Loucy (cell line): Measurements from ENCODE around the gene CENPX.

ENCODE experiments used
- H2AFZ ChIP-seq: fragments of 200-600 bp; sonication (generic); 2 replicates; pipeline ENCODE4 v1.6.0; 2016; ENCODE audit warnings: antibody characterized with exemption, mild to moderate bottlenecking, low read length, moderate library complexity
- H3F3A ChIP-seq: fragments of 200-600 bp; 2 replicates; pipeline ENCODE4 v1.6.0; 2016; ENCODE audit warnings: antibody characterized with exemption, low read depth, mild to moderate bottlenecking
- H3K27me3 ChIP-seq: fragments of 200-600 bp; sonication (generic); 2 replicates; pipeline ENCODE4 v1.6.1; 2014; ENCODE audit warnings: low read length, mild to moderate bottlenecking; ENCODE audit not compliant: insufficient read depth, poor library complexity, severe bottlenecking
- H3K36me3 ChIP-seq: fragments of 200-600 bp; sonication (generic); 2 replicates; pipeline ENCODE4 v1.6.1; 2016; ENCODE audit warnings: low read length; ENCODE audit not compliant: insufficient read depth
- H3K4me1 ChIP-seq: fragments of 200-600 bp; sonication (generic); 2 replicates; pipeline ENCODE4 v1.5.1; 2014; ENCODE audit warnings: low read length, mild to moderate bottlenecking; ENCODE audit not compliant: insufficient read depth, poor library complexity, severe bottlenecking
- H3K4me2 ChIP-seq: fragments of 200-600 bp; sonication (generic); 2 replicates; pipeline ENCODE4 v1.6.0; 2014; ENCODE audit warnings: antibody characterized with exemption, low read length, low read depth, mild to moderate bottlenecking; ENCODE audit not compliant: poor library complexity, severe bottlenecking
- H3K4me3 ChIP-seq: fragments of 200-600 bp; sonication (generic); 2 replicates; pipeline ENCODE4 v1.5.1; 2014; ENCODE audit warnings: low read length, mild to moderate bottlenecking, mixed read lengths; ENCODE audit not compliant: poor library complexity, severe bottlenecking
- H3K79me2 ChIP-seq: fragments of 200-600 bp; sonication (generic); 2 replicates; pipeline ENCODE4 v1.6.1; 2014; ENCODE audit warnings: low read length; ENCODE audit not compliant: insufficient read depth
- H3K9ac ChIP-seq: fragments of 200-600 bp; sonication (generic); 2 replicates; pipeline ENCODE4 v1.6.0; 2014; ENCODE audit warnings: mild to moderate bottlenecking, low read depth, low read length, moderate library complexity; ENCODE audit not compliant: poor library complexity, severe bottlenecking
- H3K9me2 ChIP-seq: fragments of 200-600 bp; sonication (generic); replicated peaks from 2 replicates; pipeline ENCODE4 v1.6.1; 2016; ENCODE audit warnings: low read depth, low read length, mixed read lengths
- H3K9me3 ChIP-seq: fragments of 200-600 bp; sonication (generic); 2 replicates; pipeline ENCODE4 v1.6.1; 2014; ENCODE audit warnings: mild to moderate bottlenecking, antibody characterized with exemption, low read length, low read depth; ENCODE audit not compliant: insufficient read depth
- H4K20me1 ChIP-seq: fragments of 200-600 bp; sonication (generic); 2 replicates; pipeline ENCODE4 v1.6.0; 2014; ENCODE audit warnings: antibody characterized with exemption, low read length, mild to moderate bottlenecking; ENCODE audit not compliant: insufficient read depth, poor library complexity, severe bottlenecking
- CTCF ChIP-seq: fragments of 200-600 bp; sonication (generic); conservative IDR thresholded peaks from 2 replicates; pipeline ENCODE4 v1.5.1; 2014; ENCODE audit warnings: mild to moderate bottlenecking, antibody characterized with exemption, low read length
- EZH2phosphoT487 ChIP-seq: fragments of 200-600 bp; IDR thresholded peaks from 2 replicates; pipeline ENCODE4 v1.6.1; 2018; ENCODE audit warnings: antibody characterized with exemption, mild to moderate bottlenecking, moderate library complexity, borderline replicate concordance

The CENPX gene

DNA sequence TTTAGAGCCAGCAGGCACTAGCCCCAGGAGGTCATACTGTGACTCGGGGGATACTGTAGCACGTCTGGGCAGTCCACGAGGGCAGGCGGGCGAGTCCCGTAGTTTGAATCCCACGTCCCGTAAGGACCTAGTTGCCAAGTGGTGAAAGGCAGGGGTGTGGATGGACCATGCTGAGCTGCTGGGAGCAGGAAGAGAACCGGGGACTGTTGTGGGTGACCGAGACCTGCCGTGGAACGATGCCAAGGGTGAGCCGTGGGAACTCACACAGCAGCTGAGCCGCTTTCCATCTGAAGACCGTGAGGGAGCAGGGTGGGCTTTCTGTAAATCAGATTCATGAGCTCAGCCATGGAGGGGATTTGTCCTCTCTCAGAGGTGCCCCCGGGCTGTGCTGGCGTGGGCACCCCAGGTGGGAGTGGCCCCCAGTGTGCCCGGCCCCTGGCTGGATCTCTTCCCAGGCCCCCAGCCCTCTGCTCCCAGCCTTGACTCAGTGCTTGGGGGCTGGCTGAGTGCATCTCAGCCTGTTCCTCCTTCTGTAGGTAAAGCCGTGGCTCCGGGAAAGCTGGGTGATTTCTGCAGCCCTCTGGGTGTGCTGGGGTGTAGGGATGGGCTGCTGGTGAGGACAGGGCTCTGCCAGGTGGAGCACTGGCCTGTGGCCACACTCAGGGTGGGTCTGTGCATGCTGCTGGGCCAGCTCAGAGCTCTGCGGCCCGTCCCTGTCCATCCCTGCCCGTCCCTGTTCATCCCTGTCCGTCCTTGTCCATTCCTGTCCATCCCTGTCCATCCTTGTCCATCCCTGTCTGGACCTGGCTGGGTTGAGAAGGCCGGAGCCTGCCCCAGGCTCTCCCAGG, 31.6 kb downstream of the CENPX start:
- TF ChIP-seq EZH2phosphoT487 (no peak), CTCF (no peak)
- H3K4me2 ChIP-seq: no peak overlapping the region
- H3K4me1 ChIP-seq: no peaks in the 10 kb centered on the region
- H4K20me1 ChIP-seq: no peaks in the 10 kb centered on the region
- H3K4me3 ChIP-seq: no peak overlapping the region
- no peaks in the 10 kb centered on the region for H3K9me3 ChIP-seq
- no peaks in the 10 kb centered on the region for H3K79me2 ChIP-seq
- H3K9me2 ChIP-seq: no peaks in the 10 kb centered on the region
- no peak overlapping the region for H2AFZ ChIP-seq
- no peaks in the 10 kb centered on the region for H3K27me3 ChIP-seq
- no peak overlapping the region for H3K9ac ChIP-seq
- no peaks in the 10 kb centered on the region for H3K36me3 ChIP-seq
- H3F3A ChIP-seq: no peaks in the 10 kb centered on the region

GRCh38 chr17:81987161-81987770, 35.4 kb downstream of the CENPX start:
- Histone ChIP-seq H3K27me3 (no peaks in the 10 kb centered on the region), H3K9me3 (no peaks in the 10 kb centered on the region), H4K20me1 (no peaks in the 10 kb centered on the region), H3F3A (no peaks in the 10 kb centered on the region), H2AFZ (no peak overlapping the region), H3K9me2 (no peaks in the 10 kb centered on the region), H3K36me3 (peaks cover 7% of the 10 kb centered on the region; the same call in 1 of the 2 replicates), H3K4me1 (no peaks in the 10 kb centered on the region), H3K79me2 (no peaks in the 10 kb centered on the region), H3K4me2 (no peak overlapping the region), H3K9ac (no peak overlapping the region), H3K4me3 (no peak overlapping the region)
- no peak for TF ChIP-seq EZH2phosphoT487
- no peak for TF ChIP-seq CTCF

DNA sequence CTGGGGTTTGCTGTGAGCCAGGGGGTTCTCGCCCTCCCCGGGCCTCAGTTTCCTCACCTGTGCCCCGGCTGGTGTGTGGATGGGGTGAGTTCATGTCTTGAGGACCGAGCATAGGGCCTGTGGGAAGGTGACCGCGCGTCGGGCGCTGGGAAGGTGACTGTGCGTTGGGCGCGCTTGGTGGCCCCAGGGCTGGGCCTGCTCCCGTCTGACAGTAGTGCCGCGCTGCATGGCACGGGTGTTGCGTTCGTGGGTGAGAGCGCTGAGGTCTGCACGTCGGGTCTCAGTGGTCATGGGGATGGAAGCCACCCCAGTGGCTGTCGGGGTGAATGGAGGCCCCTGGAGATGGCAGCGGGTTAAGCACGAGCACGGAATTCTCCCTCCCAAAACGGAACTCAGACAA, 36.1 kb downstream of the CENPX start:
- H3K9ac ChIP-seq: no peak overlapping the region
- peaks cover 2% of the 10 kb centered on the region for H3K4me1 ChIP-seq
- H3K4me2 ChIP-seq: no peak overlapping the region
- TF ChIP-seq EZH2phosphoT487 (no peak), CTCF (no peak)
- peaks cover 7% of the 10 kb centered on the region; the same call in 1 of the 2 replicates for H3K36me3 ChIP-seq
- H3K4me3 ChIP-seq: no peak overlapping the region
- H4K20me1 ChIP-seq: no peaks in the 10 kb centered on the region
- H3K27me3 ChIP-seq: no peaks in the 10 kb centered on the region
- H3F3A ChIP-seq: no peaks in the 10 kb centered on the region
- no peaks in the 10 kb centered on the region for H3K9me2 ChIP-seq
- no peaks in the 10 kb centered on the region for H3K79me2 ChIP-seq
- no peak overlapping the region for H2AFZ ChIP-seq
- no peaks in the 10 kb centered on the region for H3K9me3 ChIP-seq
